ENCODE measurements around the gene NNT.
"Not testable (repeated sequence)": the region's sequence is repeated elsewhere in the genome, so short reads cannot be mapped to it uniquely, and the experiment has no call there.

The NNT gene
- 46.3 to 95.3 reads per million in 2 donors for total RNA-seq

GRCh38 chr5:43602461-43603343 is at the start of gene NNT:
TSS of gene NNT (plus strand) at chr5:43603180. CDS start at chr5:43609196, 6,016 bp downstream.
- peak; percentile 76 for DNase-seq

- DNase-seq = no peak
These were observed 49.6 kb upstream of the NNT start for GRCh38 chr5:43553381-43553780.

- DNase-seq = no peak
These were observed 48.5 kb upstream of the NNT start for GRCh38 chr5:43554497-43554896.

GRCh38 chr5:43555895-43556606 is 46.9 kb upstream of the NNT start:
- DNase-seq = peak; percentile 36

GRCh38 chr5:43556607-43556856 is 46.4 kb upstream of the NNT start:
- not testable (repeated sequence) for DNase-seq

- DNase-seq = peak; percentile 75
These were observed 46.0 kb upstream of the NNT start, which contains the start of gene PAIP1 for GRCh38 chr5:43556857-43557542. TSS of gene PAIP1 (minus strand) at chr5:43557077. CDS start at chr5:43556846, 231 bp downstream.

- no peak for DNase-seq
These were observed 42.9 kb upstream of the NNT start for GRCh38 chr5:43560128-43560527.

- DNase-seq = no peak
These were observed 41.6 kb upstream of the NNT start for GRCh38 chr5:43561356-43561755.

- no peak for DNase-seq
These were observed 39.7 kb upstream of the NNT start for GRCh38 chr5:43563321-43563720.

GRCh38 chr5:43564289-43564850 is 38.6 kb upstream of the NNT start:
- no peak for DNase-seq

- no peak for DNase-seq
These were observed 37.9 kb upstream of the NNT start for GRCh38 chr5:43565043-43565442.

GRCh38 chr5:43567967-43568366 is 35.0 kb upstream of the NNT start:
- no peak for DNase-seq

- no peak for DNase-seq
These were observed 33.7 kb upstream of the NNT start for GRCh38 chr5:43569236-43569746.

- DNase-seq = no peak
These were observed 32.4 kb upstream of the NNT start for GRCh38 chr5:43570450-43571158.

- no peak for DNase-seq
These were observed 31.7 kb upstream of the NNT start for GRCh38 chr5:43571237-43571636.

GRCh38 chr5:43572357-43572756 is 30.6 kb upstream of the NNT start:
- no peak for DNase-seq

- DNase-seq = no peak
These were observed 29.9 kb upstream of the NNT start for GRCh38 chr5:43573058-43573457.

GRCh38 chr5:43580402-43581210 is 22.4 kb upstream of the NNT start:
- not testable (repeated sequence) for DNase-seq

GRCh38 chr5:43581398-43581797 is 21.6 kb upstream of the NNT start:
- DNase-seq = no peak

GRCh38 chr5:43582082-43583005 is 20.6 kb upstream of the NNT start:
- no peak for DNase-seq
